NCI-H460 (cell line): Measurements from ENCODE around the gene KLC1. TPM values are rescaled to one million over a fixed set of nuclear protein-coding genes. Genes with fewer than 3 reads are reported as not detected.

Experiments
- DNase-seq: peaks from one replicate; pipeline ENCODE4 v3.0.0-alpha.2; 2016; ENCODE audit warnings: low read depth; ENCODE audit errors: extremely low read depth
- total RNA-seq: library from RNA; depleted of rRNA; stranded (reverse); fragments of >200 nt; shearing (Covaris generic); gene quantifications from 2 replicates; pipeline ENCODE4 v1.2.3, GENCODE V29; 2014

Gene KLC1
- total RNA-seq, 1 experiment from 2014 or later: 137 TPM

DNA sequence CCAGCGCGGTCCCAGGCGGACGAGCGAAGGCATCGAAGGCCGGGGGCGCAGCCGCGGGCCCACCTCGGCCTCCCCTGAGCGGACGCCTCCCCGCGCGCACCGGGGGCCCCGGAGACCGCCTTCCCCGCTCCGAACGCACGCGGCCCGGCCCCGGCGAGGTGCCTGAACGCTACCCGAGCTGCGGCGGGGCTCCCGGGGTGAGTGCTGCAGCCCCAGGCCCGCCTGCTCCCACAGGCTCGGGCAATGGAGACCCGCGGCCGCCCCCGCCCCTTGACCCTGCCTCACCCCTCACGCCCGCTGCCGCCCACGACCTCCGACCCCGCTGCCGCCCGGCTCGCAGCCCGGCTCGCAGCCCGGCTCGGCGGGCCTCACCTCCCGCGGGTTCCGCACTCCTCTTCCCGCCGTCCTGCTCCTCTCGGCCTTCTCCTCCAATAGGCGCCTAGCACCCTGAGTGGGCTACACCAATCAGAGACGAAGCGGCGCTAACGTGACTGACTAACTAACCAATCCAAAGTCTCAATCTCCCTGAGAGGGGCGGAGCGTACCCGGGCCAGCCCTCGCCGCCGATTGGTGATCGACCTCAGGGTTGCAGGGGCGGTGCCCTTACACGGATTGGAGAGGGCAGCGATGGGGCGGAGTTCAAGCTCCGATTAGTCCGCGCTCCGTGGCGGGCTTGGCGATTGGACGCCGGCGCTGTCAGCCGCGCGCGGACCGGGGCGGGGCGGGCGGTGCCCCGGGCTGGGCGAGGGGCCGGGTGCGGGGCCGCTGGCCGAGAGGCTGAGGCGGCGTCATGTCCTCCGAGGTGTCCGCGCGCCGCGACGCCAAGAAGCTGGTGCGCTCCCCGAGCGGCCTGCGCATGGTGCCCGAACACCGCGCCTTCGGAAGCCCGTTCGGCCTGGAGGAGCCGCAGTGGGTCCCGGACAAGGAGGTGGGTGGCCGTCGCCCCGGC lies 86.3 kb downstream of the KLC1 start, which contains the start of the genes XRCC3 and ZFYVE21:
Gene XRCC3, minus strand, starts transcription at position 400 of the 949 bp plus-strand sequence. CDS start 4,364 bp downstream, outside the sequence.
Gene ZFYVE21, plus strand, starts transcription at position 759 of the 949 bp plus-strand sequence. Its CDS starts 32 bp downstream, at position 791.
- peak; percentile 100 for DNase-seq

DNA sequence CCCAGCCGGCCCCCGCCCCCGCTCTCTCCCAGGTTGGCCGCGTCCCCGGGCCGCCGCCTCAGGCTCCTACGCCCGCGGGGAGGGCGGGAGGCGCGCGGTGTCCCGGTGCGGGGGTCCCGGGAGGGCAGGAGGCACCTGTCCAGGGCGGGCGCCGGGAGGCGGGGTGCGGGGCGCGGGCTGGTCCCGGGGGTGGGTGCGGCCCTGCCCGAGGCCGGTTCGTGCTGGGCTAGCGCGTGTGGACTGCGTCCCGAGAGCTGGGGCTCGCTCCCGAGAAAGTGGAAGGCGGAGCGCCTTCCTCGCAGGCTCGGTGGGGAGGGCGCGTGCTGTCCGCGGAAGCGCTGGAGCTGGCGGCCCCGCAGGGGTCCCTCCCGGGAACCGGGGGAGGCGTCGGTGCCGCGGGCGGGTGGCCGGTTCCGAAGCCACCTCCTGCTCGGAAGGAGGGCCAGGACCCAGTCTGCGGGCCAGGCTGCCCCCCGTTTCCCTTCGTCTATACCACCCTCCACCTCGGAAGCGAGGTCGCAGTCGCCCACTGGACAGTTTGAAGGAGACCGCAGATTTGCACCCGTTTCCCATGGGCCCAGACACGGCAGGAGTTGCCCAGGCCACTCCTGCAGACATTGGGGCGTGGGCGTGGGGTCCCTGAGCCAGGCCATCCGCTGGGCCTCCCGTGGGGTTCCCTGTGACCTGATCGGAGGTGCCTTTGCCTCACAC lies 87.2 kb downstream of the KLC1 start:
- DNase-seq: no peak

DNA sequence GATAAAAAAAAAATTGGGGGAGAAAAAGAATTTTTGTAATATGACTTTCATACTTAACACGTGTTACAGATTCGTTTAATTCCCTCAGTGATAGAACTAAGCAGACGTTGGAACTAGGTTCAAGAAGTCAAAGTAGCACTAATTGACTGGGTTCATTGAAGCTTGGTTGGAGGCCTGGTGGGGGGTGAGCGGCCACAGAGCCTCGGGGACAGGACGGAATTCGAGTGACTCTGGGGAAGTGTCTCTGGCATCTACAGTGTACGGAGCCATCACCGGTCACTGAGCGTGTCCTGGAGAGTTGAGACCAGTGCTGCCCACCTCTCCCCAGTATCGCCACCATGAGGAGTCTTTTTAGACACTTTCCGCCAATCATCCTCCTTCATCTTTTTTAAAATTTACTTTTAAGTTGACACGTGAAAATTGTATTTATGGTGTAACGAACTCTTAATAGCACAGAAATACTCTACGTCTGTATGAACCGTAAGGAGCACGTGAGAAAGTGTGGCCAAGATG lies 87.9 kb downstream of the KLC1 start:
- no peak for DNase-seq

DNA sequence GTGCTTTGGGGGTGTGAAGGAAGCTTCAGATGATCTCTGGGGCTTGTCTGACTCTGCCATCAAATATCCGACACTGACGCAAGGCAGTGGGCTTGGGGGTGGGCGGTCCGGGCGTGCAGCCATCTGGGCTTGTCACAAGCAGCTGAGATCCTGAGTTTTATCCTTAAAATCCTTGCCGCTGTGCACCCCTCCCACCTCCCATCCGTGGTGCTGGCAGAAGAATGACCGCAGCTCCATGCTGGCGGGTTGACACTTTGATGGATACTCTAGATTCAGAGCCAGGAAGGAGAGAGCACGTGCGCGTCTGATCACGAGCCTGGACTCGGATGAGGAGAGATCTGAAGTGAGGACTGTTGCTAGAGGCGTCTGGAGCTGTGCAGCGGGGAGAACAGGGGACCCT lies 89.6 kb downstream of the KLC1 start:
- no peak for DNase-seq

DNA sequence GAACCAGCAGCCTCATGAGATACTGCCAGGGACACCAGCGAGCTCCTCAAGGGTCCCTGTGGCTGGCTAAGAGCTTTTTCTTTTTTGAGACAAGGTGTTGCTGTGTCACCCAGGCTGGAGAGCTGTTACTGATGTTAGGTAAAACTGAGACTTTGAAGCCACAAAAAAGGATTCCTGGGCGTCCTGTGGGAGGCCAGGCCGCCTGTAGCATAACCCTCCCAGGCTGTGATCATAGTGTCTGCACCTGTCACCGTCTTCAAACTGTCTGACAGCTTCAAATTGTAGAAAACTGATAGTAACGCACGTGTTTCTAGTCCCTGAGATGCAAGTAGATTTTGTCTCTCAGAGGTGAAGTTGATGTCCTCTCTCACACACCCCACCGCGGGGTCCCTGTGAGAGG lies 90.7 kb downstream of the KLC1 start:
- no peak for DNase-seq

DNA sequence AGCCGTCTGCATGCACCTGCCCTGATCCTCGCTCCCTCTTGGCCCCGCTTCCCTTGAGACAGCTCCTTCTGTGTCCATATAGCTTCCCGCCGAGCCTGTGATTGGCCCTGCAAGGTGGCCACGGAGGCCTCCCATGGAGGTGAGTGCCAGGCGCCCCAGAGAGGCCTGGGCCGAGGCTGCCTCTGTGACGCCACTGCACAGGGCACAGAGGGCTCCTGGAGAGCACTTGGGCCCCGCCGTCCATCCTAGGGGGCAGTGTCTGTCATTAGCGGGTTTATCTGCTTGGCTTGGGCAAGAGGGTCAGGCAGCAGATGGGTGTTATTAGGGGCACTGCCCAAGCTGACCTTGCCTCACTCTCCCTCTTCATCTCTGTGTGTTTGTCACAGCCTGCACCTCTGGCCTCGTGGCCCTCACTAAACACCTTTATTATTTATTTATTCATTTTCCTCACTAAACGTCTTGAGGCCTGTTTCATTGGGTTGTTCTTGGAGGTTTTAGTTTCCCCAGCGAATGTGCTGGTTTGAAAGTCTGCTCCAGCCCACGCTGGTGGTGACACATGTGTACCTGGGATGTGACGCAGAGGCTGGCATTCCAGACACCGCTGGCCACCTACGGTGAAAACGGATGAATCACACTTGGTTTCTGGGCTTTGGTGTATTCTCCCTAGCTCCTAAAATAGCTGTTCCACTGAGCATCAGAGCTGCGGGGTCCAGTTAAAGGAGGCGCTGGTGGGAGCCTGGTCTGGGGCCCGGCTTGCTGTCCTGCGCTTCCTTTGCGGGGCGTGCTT lies 92.5 kb downstream of the KLC1 start:
- no peak for DNase-seq

DNA sequence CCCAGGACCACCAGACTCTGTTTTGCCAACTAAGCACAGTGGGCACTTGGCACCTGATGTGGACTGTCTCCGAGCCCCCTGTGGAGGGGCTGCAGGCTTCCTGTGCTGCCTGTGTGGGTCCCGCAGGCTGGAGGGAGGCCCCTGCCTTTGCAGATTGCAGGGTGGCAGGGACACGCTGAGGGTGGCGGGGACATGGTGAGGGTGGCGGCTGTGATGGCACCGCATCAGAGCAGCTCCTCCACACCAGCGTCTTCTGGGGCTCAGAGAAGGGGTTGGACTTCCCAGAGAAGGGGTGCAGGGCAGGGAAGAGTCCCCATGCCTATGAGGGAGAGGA lies 94.7 kb downstream of the KLC1 start:
- DNase-seq: no peak

DNA sequence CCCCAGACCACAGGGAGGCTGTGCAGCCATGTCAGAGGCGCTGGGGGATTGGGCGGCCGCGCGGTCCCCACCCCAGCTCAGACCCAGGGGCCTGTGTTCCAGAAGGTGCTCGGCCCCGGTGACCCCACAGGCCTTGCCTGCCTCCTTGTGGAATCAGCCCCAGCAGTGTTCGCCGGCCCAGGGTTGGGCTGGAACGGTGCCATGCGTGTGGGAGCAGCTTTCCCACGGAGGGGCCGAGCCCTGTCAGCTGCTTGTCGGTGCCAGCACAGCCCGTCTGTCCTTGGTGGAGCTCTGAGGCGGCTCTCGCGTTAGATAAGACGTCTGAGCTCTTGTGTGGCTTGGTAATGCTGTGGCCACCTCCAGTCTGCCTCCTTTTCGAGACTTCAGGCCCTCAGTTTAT lies 95.1 kb downstream of the KLC1 start:
- DNase-seq: no peak

DNA sequence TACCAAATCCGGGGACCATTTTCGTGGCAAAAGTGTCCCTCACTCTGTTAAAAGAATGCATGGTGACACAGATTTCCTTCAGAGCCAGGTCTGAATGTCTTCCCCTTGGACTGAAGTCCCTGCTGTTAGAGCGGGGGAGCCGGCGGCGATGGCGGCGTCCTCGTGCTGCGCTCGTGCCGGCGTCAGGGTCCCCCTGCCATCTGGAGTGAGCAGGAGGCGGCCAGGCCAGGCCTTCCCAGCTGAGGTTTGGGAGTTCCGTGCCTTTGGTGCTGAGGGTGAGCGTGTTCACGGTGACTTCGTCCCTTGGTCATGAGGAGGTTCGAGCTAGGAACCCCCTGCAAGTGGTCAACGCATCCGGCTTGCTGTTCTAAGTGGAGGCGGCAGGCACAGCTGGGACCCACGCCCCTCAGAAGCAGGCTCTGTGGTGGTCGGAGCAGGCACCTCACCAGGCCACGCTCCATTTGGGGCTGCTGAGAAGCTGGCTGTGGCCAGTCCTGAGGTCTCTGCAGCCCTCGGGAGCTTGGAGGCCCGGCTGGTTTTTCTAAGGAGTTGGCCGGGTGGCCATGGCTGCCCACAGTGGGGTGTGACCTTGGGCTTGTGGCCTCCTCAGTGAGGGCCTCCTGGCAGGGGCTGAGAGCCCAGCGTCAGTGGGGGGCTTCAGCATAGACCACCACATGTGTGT lies 96.1 kb downstream of the KLC1 start:
- DNase-seq: no peak

DNA sequence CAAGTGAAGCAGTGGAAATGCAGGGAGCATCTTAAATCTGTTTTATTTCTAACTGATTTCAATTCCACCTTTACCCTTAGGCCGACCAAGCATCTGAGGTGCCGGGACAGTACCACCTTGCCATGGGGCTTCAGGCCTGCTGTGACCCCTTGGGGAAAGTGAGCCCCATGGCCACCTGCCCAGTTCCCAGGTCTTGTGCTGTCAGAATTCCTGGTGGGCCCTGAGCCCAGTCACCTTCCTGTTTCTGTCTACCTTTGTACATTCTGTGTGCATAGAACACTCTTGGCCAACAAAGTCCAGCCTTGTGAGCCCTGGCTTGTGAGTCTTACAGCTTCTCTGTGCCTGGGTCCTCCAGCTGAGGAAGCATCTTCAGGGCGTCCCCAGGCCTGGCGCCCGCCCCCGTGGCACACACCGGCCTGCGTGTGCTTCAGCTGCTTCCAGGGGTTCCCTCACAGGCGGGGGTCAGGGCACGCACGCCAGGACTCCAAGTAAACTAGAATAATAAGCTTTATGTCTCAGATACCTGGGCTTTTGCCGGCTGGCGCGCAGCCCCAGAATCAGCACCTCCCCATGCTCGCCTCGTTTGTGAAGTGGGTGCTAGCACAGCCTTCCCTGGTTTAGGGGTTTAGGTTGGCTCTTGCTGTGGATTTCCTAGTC lies 96.9 kb downstream of the KLC1 start:
- no peak for DNase-seq

DNA sequence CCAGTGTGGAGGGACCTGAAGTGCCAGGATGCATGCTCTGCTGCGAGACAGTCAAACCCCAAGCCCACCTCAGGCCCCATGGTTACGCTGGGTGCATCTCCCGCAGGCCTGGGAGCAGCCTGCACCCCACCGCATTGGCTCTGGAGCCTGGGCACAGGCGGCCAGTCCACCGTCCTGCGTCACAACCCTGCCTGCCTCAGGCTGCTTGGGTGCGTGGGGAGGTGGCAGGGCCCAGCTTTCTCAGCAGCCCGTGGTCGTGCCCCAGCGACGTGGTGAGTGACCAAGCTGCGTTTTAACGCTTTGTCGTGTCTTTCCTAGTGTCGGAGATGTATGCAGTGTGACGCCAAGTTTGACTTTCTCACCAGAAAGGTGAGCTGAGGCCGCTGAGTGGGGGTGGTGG lies 97.5 kb downstream of the KLC1 start:
- no peak for DNase-seq

DNA sequence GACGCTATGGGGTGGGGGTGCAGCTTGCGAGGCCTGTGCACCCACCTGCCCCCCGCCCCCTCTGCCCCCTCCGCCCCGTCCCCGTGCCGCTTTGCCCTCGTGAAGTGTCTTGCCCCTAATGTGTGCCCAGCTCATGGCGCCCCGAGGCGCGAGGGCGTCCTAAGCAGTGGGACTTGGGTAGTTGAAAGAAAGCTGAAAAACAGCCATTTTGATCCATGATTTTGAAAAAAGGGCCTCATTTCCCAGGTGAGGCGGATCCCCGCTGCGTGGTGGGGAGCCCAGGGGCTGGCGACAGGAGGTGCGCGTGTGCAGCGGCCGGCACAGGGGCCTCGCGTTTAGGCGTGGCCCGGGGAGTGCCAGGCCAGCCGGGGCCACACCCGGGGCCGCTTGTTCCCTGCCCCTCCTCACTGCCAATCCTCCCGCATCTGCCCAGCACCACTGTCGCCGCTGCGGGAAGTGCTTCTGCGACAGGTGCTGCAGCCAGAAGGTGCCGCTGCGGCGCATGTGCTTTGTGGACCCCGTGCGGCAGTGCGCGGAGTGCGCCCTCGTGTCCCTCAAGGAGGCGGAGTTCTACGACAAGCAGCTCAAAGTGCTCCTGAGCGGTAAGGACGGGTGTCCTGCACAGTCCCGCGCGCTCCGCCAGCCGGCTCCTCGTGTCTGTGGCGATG lies 98.4 kb downstream of the KLC1 start:
- DNase-seq: no peak

DNA sequence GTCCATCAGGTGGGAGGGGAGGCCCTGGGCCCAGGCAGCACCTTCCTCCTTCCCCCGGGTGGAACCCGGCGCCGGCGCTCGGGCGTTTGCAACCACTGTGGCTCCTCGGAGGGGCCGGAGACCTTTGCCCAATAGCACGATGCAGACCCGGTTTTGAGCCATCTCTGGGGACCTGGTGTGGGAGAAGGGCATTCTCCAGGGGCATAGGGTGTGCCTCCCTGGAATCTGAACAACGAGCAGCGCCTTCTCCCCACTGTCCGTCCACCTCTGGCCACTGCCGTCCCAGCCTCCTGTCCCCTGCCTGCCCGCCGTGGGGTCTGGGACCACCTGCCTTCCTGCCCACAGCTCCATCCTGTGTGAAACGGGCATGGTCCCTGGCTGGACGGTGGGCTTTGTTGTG lies 99.1 kb downstream of the KLC1 start:
- DNase-seq: no peak

DNA sequence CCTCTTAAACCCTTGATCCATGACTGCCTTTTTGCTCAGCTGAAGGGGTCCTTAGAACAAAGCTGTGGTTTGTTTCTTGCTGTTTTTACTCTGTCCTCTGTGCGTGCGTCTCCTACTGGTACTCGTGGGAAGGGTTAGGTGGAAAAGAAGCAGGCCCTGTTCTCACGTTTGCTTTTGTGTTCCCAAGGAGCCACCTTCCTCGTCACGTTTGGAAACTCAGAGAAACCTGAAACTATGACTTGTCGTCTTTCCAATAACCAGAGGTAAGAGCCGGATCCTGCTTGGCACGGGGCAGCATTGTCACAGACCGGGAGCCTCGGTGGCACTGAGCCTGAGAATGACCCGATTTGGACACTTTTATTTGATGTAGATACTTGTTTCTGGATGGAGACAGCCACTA lies 99.7 kb downstream of the KLC1 start:
- DNase-seq: no peak

DNA sequence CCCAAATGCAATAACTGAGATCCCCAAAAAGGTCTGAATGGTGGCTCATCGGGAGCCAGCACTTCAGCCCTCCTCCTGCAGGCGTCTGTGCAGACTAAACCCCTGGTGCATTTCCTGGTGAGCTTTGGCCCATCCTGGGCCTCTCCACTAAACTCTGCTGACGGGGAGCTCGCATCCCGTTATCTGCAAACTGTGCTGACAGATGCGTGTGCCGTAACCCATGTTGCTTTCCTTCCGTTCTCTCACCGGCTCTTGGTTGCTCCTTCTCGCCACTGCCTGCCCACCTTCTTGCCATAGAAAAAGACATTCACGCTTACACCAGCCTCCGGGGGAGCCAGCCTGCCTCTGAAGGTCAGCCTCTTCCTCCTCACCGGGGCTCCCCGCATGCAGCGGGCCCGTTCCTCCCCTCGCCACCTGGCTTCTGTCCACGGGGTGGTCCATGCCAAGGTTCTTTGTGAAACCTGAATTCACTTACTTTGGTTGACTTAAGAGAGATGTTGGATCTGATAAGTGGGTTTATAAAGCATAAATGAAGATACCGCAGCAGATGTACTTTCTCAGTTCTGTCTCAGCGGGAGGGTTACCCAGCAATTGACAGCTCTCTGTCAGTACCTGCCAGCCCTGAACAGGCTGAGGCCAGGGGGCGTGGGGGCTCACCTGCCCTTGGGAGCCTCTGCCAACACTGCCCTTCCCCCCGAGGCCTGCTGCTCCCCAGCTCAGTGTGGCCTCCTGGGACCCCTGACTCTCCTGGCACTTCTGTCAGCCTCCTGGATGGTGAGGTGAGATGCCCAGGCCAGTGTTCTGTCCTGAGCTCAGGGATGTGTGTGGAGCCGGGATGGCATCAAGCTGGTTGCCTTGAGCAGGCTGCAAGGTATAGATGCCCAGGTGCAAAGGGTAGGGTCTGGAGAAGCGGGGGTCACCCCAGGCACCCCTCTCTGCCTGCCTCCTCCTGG lies 100.8 kb downstream of the KLC1 start:
- no peak for DNase-seq

DNA sequence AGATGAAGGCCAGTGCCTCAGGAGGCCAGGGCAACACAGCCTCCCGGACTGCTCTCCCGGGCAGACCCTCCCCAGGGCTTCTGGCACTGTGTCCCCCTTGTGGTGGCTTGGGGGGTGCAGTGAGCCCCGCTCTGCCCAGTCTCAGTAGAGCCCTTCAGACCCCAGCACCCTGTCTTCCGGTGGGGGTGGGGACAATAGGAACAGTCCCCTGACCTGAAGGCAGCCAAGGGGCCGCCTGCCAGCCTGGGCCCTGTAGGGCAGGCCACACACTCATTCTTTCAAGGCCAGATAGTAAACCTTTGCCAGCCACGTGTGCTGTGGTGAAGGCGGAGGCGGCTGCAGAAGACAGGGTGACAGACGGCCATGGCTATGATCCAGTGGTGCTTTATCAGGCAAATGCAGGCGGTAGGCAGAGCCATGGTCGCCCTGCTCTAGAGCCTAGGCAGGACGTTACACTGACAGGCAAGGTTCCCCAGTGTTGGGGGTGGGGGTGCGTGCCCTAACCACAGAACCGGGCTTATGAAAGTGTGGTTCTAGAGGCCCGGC lies 101.6 kb downstream of the KLC1 start:
- no peak for DNase-seq

DNA sequence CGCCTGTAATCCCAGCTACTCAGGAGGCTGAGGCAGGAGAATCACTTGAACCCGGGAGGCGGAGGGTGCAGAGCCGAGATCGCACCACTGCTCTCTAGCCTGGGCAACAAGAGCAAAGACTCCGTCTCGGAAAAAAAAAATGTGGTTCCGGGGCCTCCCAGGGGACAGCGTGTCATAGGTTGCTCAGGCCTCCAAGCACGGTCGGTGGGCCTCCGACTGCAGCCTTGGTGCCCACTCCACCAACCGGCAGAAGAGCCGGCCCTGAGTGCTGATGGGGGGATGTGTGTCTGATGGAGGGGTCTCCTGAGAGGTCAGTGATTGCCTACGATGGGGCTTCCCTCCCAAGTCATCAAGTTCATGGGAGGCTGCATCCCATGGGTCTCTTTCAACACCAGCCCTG lies 102.5 kb downstream of the KLC1 start:
- no peak for DNase-seq
